K562 (cell line): Measurements from ENCODE around the gene EIF5A2. TPM values are rescaled to one million over a fixed set of nuclear protein-coding genes. Genes with fewer than 3 reads are reported as not detected.

Source experiments
- BHLHE40 ChIP-seq: IDR thresholded peaks from 2 replicates; pipeline ENCODE4 v1.6.1; 2011; ENCODE audit warnings: low read length, improper control_type of control experiment
- CBX1 ChIP-seq: sonication (generic); IDR thresholded peaks from 2 replicates; pipeline ENCODE4 v1.6.1; 2016; ENCODE audit warnings: antibody characterized with exemption, low read depth, mild to moderate bottlenecking
- CBX8 ChIP-seq: fragments of 200-600 bp; sonication (generic); IDR thresholded peaks from 2 replicates; pipeline ENCODE4 v1.6.1; 2012; ENCODE audit warnings: borderline replicate concordance, mixed run types, low read depth, mild to moderate bottlenecking, moderate library complexity, mixed read lengths, low read length, control low read depth, inconsistent platforms; ENCODE audit not compliant: poor library complexity, severe bottlenecking; ENCODE audit errors: extremely low read depth
- CHD4 ChIP-seq: fragments of 200-600 bp; sonication (generic); IDR thresholded peaks from 3 replicates; pipeline ENCODE4 v1.6.1; 2012; ENCODE audit warnings: low read depth, mild to moderate bottlenecking, mixed read lengths, low read length, inconsistent platforms; ENCODE audit not compliant: insufficient read depth, insufficient replicate concordance, poor library complexity, severe bottlenecking
- DACH1 ChIP-seq: fragments of 450-650 bp; IDR thresholded peaks from 2 replicates; pipeline ENCODE4 v1.6.1; 2018; ENCODE audit not compliant: partially characterized antibody
- DDX20 ChIP-seq: fragments of 450-650 bp; IDR thresholded peaks from 2 replicates; pipeline ENCODE4 v1.6.1; 2016; ENCODE audit warnings: missing genetic modification characterization, low read depth, mild to moderate bottlenecking, missing compliant biosample characterization, moderate library complexity
- HDAC6 ChIP-seq: IDR thresholded peaks from 2 replicates; pipeline ENCODE4 v1.6.1; 2012; ENCODE audit warnings: low read depth, mild to moderate bottlenecking, control low read depth, inconsistent platforms, low read length, moderate library complexity
- HNRNPL ChIP-seq: fragments of 200-400 bp; formaldehyde crosslinking; IDR thresholded peaks from 2 replicates; pipeline ENCODE4 v1.6.1; 2017; ENCODE audit warnings: low read depth, mild to moderate bottlenecking, low read length
- NKRF ChIP-seq: fragments of 450-650 bp; IDR thresholded peaks from 2 replicates; pipeline ENCODE4 v1.6.1; 2016; ENCODE audit warnings: borderline replicate concordance
- PHB ChIP-seq: fragments of 250-450 bp; sonication (Bioruptor Pico); IDR thresholded peaks from 2 replicates; pipeline ENCODE4 v1.5.0; 2021
- REST ChIP-seq, 2 experiments: fragments of 450-650 bp; formaldehyde crosslinking in 1 of 2; IDR thresholded peaks; 2 replicates each; pipeline versions ENCODE4 v1.4.0 to v1.6.1; 2014 to 2020; ENCODE audit warnings: mild to moderate bottlenecking in 2 of 2, borderline replicate concordance in 1 of 2, low read depth in 1 of 2
- polyA plus RNA-seq, 8 experiments: library from polyadenylated mRNA; depleted of rRNA in 4 of 8; stranded (reverse) in 5 of 8; unstranded in 3 of 8; fragments of >200 nt; fragmentation: Nextera tagmentation in 2 of 8; fragmentation: Illumina TruSeq in 1 of 8; extraction: Ambion mirVana in 2 of 8; extraction: Trizol in 1 of 8; gene quantifications; 2 replicates each; pipeline versions ENCODE4 v1.2.1 to v1.2.3, GENCODE V29; 2011 to 2014; ENCODE audit warnings: inconsistent platforms in 1 of 8, missing spikeins in 1 of 8
- total RNA-seq, 7 experiments: library from RNA; depleted of rRNA in 6 of 7; stranded (reverse); fragments of >200 nt in 6 of 7; fragmentation: Illumina TruSeq in 2 of 7; extraction: Trizol in 2 of 7; gene quantifications; 2 replicates each; pipeline versions ENCODE4 v1.2.1 to v1.2.3, GENCODE V29; 2011 to 2021; ENCODE audit warnings: low replicate concordance in 1 of 7

The EIF5A2 gene
- total and polyA plus RNA-seq, 9 of the 15 experiments (the other 6 are each of a cell fraction or from before 2014, with no cell fraction given): 3.9 to 18.3 (median 15.9) TPM

- TF ChIP-seq REST (IDR thresholded peaks at IDR 0.05; ENCODE audit: borderline replicate concordance) (peak; percentile 79), REST (CRISPR knock-in tag; IDR thresholded peaks at IDR 0.05; ENCODE audit: low read depth) (no peak), PHB (no peak), BHLHE40 (peak; percentile 100), NKRF (no peak), CBX8 (no peak), DDX20 (tag) (no peak), CBX1 (peak; percentile 98), HDAC6 (no peak), HNRNPL (no peak), DACH1 (peak; percentile 11), CHD4 (no peak)
Measured at GRCh38 chr3:170908235-170909116, at the start of gene EIF5A2 (continued).
